Endodermal cell (in vitro differentiated cells): ENCODE results near the gene NEK10. TPM values are rescaled to one million over a fixed set of nuclear protein-coding genes. Genes with fewer than 3 reads are reported as not detected.

Source experiments
- DNase-seq: peaks from one replicate; pipeline ENCODE4 v3.0.0-alpha.2; 2017
- H3K27ac ChIP-seq: 2 replicates; pipeline ENCODE4 v1.5.1; 2013; ENCODE audit warnings: mild to moderate bottlenecking, low read depth, low read length, moderate library complexity
- H3K27me3 ChIP-seq: 2 replicates; pipeline ENCODE4 v1.6.1; 2013; ENCODE audit warnings: mild to moderate bottlenecking, low read length, moderate library complexity; ENCODE audit not compliant: insufficient read depth, control insufficient read depth, poor library complexity, severe bottlenecking
- H3K36me3 ChIP-seq: 2 replicates; pipeline ENCODE4 v1.7.0; 2013; ENCODE audit warnings: mild to moderate bottlenecking, low read length, moderate library complexity; ENCODE audit not compliant: control insufficient read depth, insufficient read depth
- H3K4me1 ChIP-seq: one replicate; pipeline ENCODE4 v1.7.0; 2013; ENCODE audit warnings: low read length; ENCODE audit not compliant: control insufficient read depth, insufficient read depth
- H3K4me3 ChIP-seq: 2 replicates; pipeline ENCODE4 v1.5.1; 2013; ENCODE audit warnings: mild to moderate bottlenecking, low read length, moderate library complexity
- H3K9ac ChIP-seq: 2 replicates; pipeline ENCODE4 v1.6.1; 2013; ENCODE audit warnings: mild to moderate bottlenecking, low read length, moderate library complexity; ENCODE audit not compliant: poor library complexity, severe bottlenecking; ENCODE audit errors: extremely low read depth
- H3K9me3 ChIP-seq: 2 replicates; pipeline ENCODE4 v1.6.1; 2013; ENCODE audit warnings: mild to moderate bottlenecking, low read length, moderate library complexity; ENCODE audit not compliant: control insufficient read depth
- H3K27ac Mint-ChIP-seq: 2 replicates; pipeline ENCODE4 v1.8.0; 2020; ENCODE audit warnings: mixed read lengths
- H3K27me3 Mint-ChIP-seq: 2 replicates; pipeline ENCODE4 v1.8.0; 2021; ENCODE audit warnings: mild to moderate bottlenecking, mixed read lengths; ENCODE audit not compliant: insufficient read depth
- H3K36me3 Mint-ChIP-seq: 2 replicates; pipeline ENCODE4 v1.8.0; 2020; ENCODE audit warnings: low read depth, mixed read lengths
- H3K4me1 Mint-ChIP-seq: 2 replicates; pipeline ENCODE4 v1.8.0; 2020; ENCODE audit warnings: mixed read lengths
- H3K4me3 Mint-ChIP-seq: 2 replicates; pipeline ENCODE4 v1.8.0; 2020; ENCODE audit warnings: mild to moderate bottlenecking, moderate library complexity, mixed read lengths
- H3K9me3 Mint-ChIP-seq: 2 replicates; pipeline ENCODE4 v1.8.0; 2020; ENCODE audit warnings: mild to moderate bottlenecking, mixed read lengths
- CTCF ChIP-seq: fragments of 200-600 bp; sonication (generic); conservative IDR thresholded peaks from 2 replicates; pipeline ENCODE4 v1.5.0; 2021; ENCODE audit warnings: antibody characterized with exemption, mild to moderate bottlenecking
- WGBS, 2 experiments: methylation state at CpG; one replicate each; pipeline versions ENCODE4 v1.1.5 to v1.1.7; 2013; ENCODE audit warnings: missing lambda C conversion rate in 2 of 2, mixed read lengths in 1 of 2; ENCODE audit not compliant: insufficient coverage in 1 of 2, insufficient read length in 1 of 2; 5-methylcytosine and 5-hydroxymethylcytosine counted together
- total RNA-seq, 2 donors: library from RNA; stranded (reverse); fragmentation: NEBNext Ultra II Directional in 1 of 2; extraction: Animal tissue kit (Norgen Biotek cat#: 25700) in 1 of 2; gene quantifications; 2 replicates in 1 of 2; 3 replicates in 1 of 2; pipeline ENCODE4 v1.2.1, GENCODE V29; 2021

Gene NEK10
- total RNA-seq, 2 donors from 2014 or later: 1.3 to 2.4 TPM

GRCh38 chr3:27216295-27216855 lies 152.8 kb downstream of the NEK10 start:
- 91 to 100% methylated on average over 1 to 2 of the region's 2 CpGs for WGBS, 2 experiments
- peaks cover 4% of the 10 kb centered on the region for H3K9me3 Mint-ChIP-seq

GRCh38 chr3:27213450-27213849 lies 155.7 kb downstream of the NEK10 start:
- H3K36me3 ChIP-seq: no peaks in the 10 kb centered on the region
- no peak overlapping the region for H3K4me3 ChIP-seq
- no peak overlapping the region for H3K9ac ChIP-seq
- no peaks in the 10 kb centered on the region for H3K27me3 Mint-ChIP-seq
- peaks cover 4% of the 10 kb centered on the region for H3K9me3 Mint-ChIP-seq
- no peak overlapping the region for H3K4me3 Mint-ChIP-seq
- no peaks in the 10 kb centered on the region for H3K27me3 ChIP-seq
- no peaks in the 10 kb centered on the region for H3K9me3 ChIP-seq
- H3K27ac Mint-ChIP-seq: no peak overlapping the region
- no peaks in the 10 kb centered on the region for H3K4me1 ChIP-seq
- H3K4me1 Mint-ChIP-seq: peaks cover 4% of the 10 kb centered on the region
- H3K27ac ChIP-seq: no peak overlapping the region
- no peaks in the 10 kb centered on the region for H3K36me3 Mint-ChIP-seq
- 84 to 90% methylated on average over 2 to 5 of the region's 5 CpGs for WGBS, 2 experiments
- TF ChIP-seq CTCF: no peak
- DNase-seq: no peak

More at GRCh38 chr3:27216295-27216855, 152.8 kb downstream of the NEK10 start:
- no peak overlapping the region for H3K27ac Mint-ChIP-seq
- H3K36me3 Mint-ChIP-seq: no peaks in the 10 kb centered on the region
- no peak for TF ChIP-seq CTCF
- H3K4me1 Mint-ChIP-seq: peaks cover 2% of the 10 kb centered on the region
- no peak overlapping the region for H3K4me3 ChIP-seq
- no peaks in the 10 kb centered on the region for H3K9me3 ChIP-seq
- H3K36me3 ChIP-seq: no peaks in the 10 kb centered on the region
- H3K27me3 Mint-ChIP-seq: no peaks in the 10 kb centered on the region
- H3K27ac ChIP-seq: no peak overlapping the region
- DNase-seq: no peak
- H3K4me3 Mint-ChIP-seq: no peak overlapping the region
- H3K27me3 ChIP-seq: no peaks in the 10 kb centered on the region
- H3K9ac ChIP-seq: no peak overlapping the region
- no peaks in the 10 kb centered on the region for H3K4me1 ChIP-seq

DNA sequence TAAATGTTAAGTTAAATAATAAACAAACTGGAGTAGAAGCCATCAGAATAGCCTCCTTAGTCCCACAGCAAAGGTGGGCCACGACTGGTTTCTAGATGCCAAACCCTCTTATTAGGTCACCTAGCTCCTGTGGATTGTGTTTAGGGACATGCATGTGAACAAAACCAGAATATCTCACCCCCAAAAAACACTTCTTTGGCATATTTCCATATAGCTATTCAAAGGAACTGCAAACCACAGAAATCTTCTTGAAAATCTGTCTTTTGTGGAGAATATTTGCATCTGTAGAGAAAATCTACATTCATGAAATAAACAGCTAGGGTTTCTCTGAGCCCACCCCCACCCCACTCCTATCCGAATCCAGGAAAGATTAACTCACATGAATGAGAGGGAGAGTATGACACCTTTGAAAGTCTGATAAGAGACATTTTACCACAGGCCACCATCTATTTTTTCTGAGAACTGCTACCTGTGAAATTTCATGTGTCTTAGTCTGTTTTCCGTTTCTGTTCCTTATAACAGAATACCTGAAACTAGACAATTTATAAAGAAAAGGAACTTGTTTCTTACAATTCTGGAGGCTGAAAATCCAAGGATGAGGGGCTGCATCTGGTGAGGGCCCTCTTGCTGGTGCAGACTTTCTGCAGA lies 159.4 kb downstream of the NEK10 start:
- WGBS, 2 experiments: 63 to 80% methylated on average over 1 to 3 of the region's 3 CpGs
- H3K27ac Mint-ChIP-seq: no peak overlapping the region
- H3K4me3 Mint-ChIP-seq: no peak overlapping the region
- Histone ChIP-seq H3K27ac (no peak overlapping the region), H3K9me3 (no peaks in the 10 kb centered on the region), H3K9ac (no peak overlapping the region), H3K4me1 (no peaks in the 10 kb centered on the region), H3K4me3 (no peak overlapping the region), H3K27me3 (no peaks in the 10 kb centered on the region), H3K36me3 (no peaks in the 10 kb centered on the region)
- no peaks in the 10 kb centered on the region for H3K36me3 Mint-ChIP-seq
- H3K27me3 Mint-ChIP-seq: no peaks in the 10 kb centered on the region
- no peak for DNase-seq
- TF ChIP-seq CTCF: no peak
- H3K4me1 Mint-ChIP-seq: peaks cover 12% of the 10 kb centered on the region
- H3K9me3 Mint-ChIP-seq: peaks cover 6% of the 10 kb centered on the region
